Right hindlimb (tissue), 1 donor: ENCODE results near the gene NHS.
A peak's percentile ranks its signal among the peaks of the same experiment; 100 is the strongest.

Experiments used
- DNase-seq: peaks from one replicate; pipeline ENCODE4 v3.0.0-alpha.2; 2018

The NHS gene

GRCh38 chrX:17374619-17375366 lies at the start of gene NHS:
Gene NHS, plus strand, starts transcription at chrX:17375200. Its CDS starts 558 bp downstream, at chrX:17375758.
- DNase-seq, result peak; percentile 85

- DNase-seq, result no peak
Observed at GRCh38 chrX:17328837-17329236, 46.2 kb upstream of the NHS start.

- no peak for DNase-seq
Observed at GRCh38 chrX:17336377-17336776, 38.6 kb upstream of the NHS start.

GRCh38 chrX:17355976-17356375 lies 19.0 kb upstream of the NHS start:
- DNase-seq, result no peak

GRCh38 chrX:17359500-17359899 lies 15.5 kb upstream of the NHS start:
- no peak for DNase-seq

- DNase-seq, result no peak
Observed at GRCh38 chrX:17361620-17362019, 13.4 kb upstream of the NHS start.

- no peak for DNase-seq
Observed at GRCh38 chrX:17368002-17368401, 7.0 kb upstream of the NHS start.

GRCh38 chrX:17369309-17369708 lies 5.7 kb upstream of the NHS start:
- DNase-seq, result no peak

- no peak for DNase-seq
Observed at GRCh38 chrX:17370191-17370590, 4.8 kb upstream of the NHS start.

GRCh38 chrX:17372052-17372451 lies 2.9 kb upstream of the NHS start:
- DNase-seq, result no peak

- no peak for DNase-seq
Observed at GRCh38 chrX:17373337-17373736, 1.7 kb upstream of the NHS start.

GRCh38 chrX:17375367-17375636 lies 302 bp downstream of the NHS start:
- no peak for DNase-seq

- peak; percentile 38 for DNase-seq
Observed at GRCh38 chrX:17375637-17376430, 834 bp downstream of the NHS start.

GRCh38 chrX:17376431-17377077 lies 1.6 kb downstream of the NHS start:
- peak; percentile 30 for DNase-seq

- peak; percentile 34 for DNase-seq
Observed at GRCh38 chrX:17377091-17377717, 2.2 kb downstream of the NHS start.

- no peak for DNase-seq
Observed at GRCh38 chrX:17377795-17378194, 2.8 kb downstream of the NHS start.

- no peak for DNase-seq
Observed at GRCh38 chrX:17380221-17380620, 5.2 kb downstream of the NHS start.

- DNase-seq, result no peak
Observed at GRCh38 chrX:17390419-17390850, 15.4 kb downstream of the NHS start.

GRCh38 chrX:17395154-17395553 lies 20.2 kb downstream of the NHS start:
- DNase-seq, result no peak

- no peak for DNase-seq
Observed at GRCh38 chrX:17397074-17397473, 22.1 kb downstream of the NHS start.

- no peak for DNase-seq
Observed at GRCh38 chrX:17403189-17403691, 28.2 kb downstream of the NHS start.

- no peak for DNase-seq
Observed at GRCh38 chrX:17403972-17404371, 29.0 kb downstream of the NHS start.
